ENCODE results near the gene KRT79. TPM values are rescaled to one million over a fixed set of nuclear protein-coding genes. Genes with fewer than 3 reads are reported as not detected.

The KRT79 gene
- total RNA-seq, 1 donor from 2014 or later, result not detected

- Mint-ChIP-seq H3K9me3 (no peaks in the 10 kb centered on the region), H3K36me3 (no peaks in the 10 kb centered on the region), H3K4me1 (peaks cover 23% of the 10 kb centered on the region), H3K27me3 (ENCODE audit: low read depth) (peaks cover 25% of the 10 kb centered on the region), H3K4me3 (no peak overlapping the region), H3K27ac (no peak overlapping the region)
- DNase-seq (ENCODE audit: low spot score in 2 of 2, unreplicated experiment in 2 of 2), result no peak
- no peak for TF ChIP-seq CTCF (IDR thresholded peaks at IDR 0.05; ENCODE audit: unreplicated experiment)
Measured at GRCh38 chr12:52811191-52812072, 22.7 kb downstream of the KRT79 start.

- DNase-seq (ENCODE audit: low spot score in 2 of 2, unreplicated experiment in 2 of 2), result no peak
- TF ChIP-seq CTCF (IDR thresholded peaks at IDR 0.05; ENCODE audit: unreplicated experiment), result no peak
- Mint-ChIP-seq H3K36me3 (no peaks in the 10 kb centered on the region), H3K4me1 (peaks cover 28% of the 10 kb centered on the region), H3K4me3 (no peak overlapping the region), H3K27ac (no peak overlapping the region), H3K9me3 (no peaks in the 10 kb centered on the region), H3K27me3 (ENCODE audit: low read depth) (peaks cover 25% of the 10 kb centered on the region)
Measured at GRCh38 chr12:52810554-52810953, 23.6 kb downstream of the KRT79 start.

- no peaks in the 10 kb centered on the region for H3K9me3 Mint-ChIP-seq
- no peak overlapping the region for H3K4me3 Mint-ChIP-seq
- H3K27ac Mint-ChIP-seq, result no peak overlapping the region
- peaks cover 25% of the 10 kb centered on the region for H3K27me3 Mint-ChIP-seq (ENCODE audit: low read depth)
- TF ChIP-seq CTCF (IDR thresholded peaks at IDR 0.05; ENCODE audit: unreplicated experiment), result no peak
- DNase-seq (ENCODE audit: low spot score in 2 of 2, unreplicated experiment in 2 of 2), result no peak
- no peaks in the 10 kb centered on the region for H3K36me3 Mint-ChIP-seq
- H3K4me1 Mint-ChIP-seq, result peaks cover 30% of the 10 kb centered on the region
Measured at GRCh38 chr12:52809166-52809565, 24.9 kb downstream of the KRT79 start.

GRCh38 chr12:52808573-52809160 is 25.4 kb downstream of the KRT79 start:
- Mint-ChIP-seq H3K9me3 (no peaks in the 10 kb centered on the region), H3K4me3 (no peak overlapping the region), H3K27me3 (ENCODE audit: low read depth) (peaks cover 25% of the 10 kb centered on the region), H3K27ac (no peak overlapping the region), H3K4me1 (peaks cover 32% of the 10 kb centered on the region), H3K36me3 (no peaks in the 10 kb centered on the region)
- no peak for TF ChIP-seq CTCF (IDR thresholded peaks at IDR 0.05; ENCODE audit: unreplicated experiment)
- DNase-seq (ENCODE audit: low spot score in 2 of 2, unreplicated experiment in 2 of 2), result no peak

GRCh38 chr12:52807544-52808470 is 26.3 kb downstream of the KRT79 start:
- Mint-ChIP-seq H3K27ac (no peak overlapping the region), H3K9me3 (no peaks in the 10 kb centered on the region), H3K36me3 (no peaks in the 10 kb centered on the region), H3K4me3 (no peak overlapping the region), H3K4me1 (peaks cover 28% of the 10 kb centered on the region), H3K27me3 (ENCODE audit: low read depth) (peaks cover 25% of the 10 kb centered on the region)
- no peak for DNase-seq (ENCODE audit: low spot score in 2 of 2, unreplicated experiment in 2 of 2)
- TF ChIP-seq CTCF (IDR thresholded peaks at IDR 0.05; ENCODE audit: unreplicated experiment), result no peak
